Measurements from ENCODE around the gene HINT3. TPM values are rescaled to one million over a fixed set of nuclear protein-coding genes. Genes with fewer than 3 reads are reported as not detected.

The HINT3 gene
- total RNA-seq, 3 donors from 2014 or later: 23.2 to 32.9 (median 23.2) TPM

DNA sequence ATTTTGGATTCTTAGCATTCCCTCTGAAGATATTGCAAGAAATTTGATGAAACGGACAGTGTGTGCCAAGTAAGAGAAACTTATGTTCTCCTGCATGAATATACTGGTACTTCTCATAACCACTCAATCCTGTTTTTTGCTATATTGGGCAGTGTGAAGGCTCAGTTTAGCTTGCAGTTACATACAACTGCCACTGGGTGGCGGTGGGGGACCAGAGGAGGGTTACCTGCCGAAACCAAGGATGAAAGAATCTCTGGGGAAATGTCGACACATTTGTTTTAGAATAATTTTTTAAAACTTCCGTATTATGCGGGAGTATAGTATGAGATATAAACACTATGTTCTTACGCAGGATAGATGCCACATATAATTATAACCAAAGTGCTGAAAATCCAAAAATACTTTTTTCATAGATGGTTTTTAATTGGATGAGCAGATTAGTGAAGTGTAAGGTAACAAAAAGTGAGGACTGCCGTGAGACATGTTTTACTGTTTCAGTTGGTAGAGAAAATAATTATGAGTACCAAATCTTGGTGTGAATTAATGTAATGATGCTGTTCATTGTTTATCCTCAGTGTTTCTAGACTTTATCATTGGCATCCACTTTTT lies 39.5 kb downstream of the HINT3 start:
- intact Hi-C loops (cut with DNase I, micrococcal nuclease): no loop called here
- no peaks in the 10 kb centered on the region for H3K4me1 ChIP-seq (ENCODE audit: low read depth)

DNA sequence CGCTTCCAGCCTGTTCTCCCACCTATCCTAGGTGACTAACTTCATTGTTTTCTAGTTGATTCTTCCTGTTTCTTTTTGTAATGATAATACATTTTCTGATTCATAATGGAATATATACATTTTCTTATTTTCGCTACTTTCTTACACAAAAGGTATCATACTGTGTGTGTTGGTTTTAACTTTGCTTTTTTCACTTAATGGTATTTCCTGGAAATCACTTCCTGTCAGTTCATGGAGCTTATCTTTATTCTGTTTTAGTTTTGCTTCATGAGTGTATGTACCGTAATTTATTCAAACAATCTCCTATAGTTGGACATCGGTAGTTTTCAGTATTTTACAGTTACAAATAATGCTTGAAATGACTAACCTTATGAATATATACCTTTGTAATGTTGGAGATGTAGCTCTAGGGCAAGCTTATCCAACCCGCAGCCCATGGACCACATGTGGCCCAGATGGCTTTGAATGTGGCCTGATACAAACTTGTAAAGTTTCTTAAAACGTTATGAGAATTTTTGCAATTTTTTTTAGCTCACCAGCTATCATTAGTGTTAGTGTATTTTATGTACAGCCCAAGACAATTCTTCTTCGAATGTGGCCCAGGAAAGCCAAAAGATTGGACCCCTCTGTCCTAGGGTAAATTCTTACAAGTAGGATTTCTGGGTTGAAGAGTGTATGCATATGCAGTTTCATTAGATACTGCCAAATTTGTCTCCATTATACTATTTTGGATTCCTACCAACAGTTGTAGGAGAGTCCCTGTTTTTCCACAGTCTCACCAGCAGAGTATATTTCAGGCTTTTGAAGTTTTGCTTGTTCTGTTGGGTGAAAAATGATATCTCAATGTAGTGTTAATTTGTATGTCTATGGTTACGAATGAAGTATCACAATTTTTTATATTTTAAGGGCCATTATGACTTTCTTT lies 46.4 kb downstream of the HINT3 start:
- Histone ChIP-seq H3K36me3 (ENCODE audit: low read depth) (no peaks in the 10 kb centered on the region), H3K4me3 (no peak overlapping the region), H3K4me1 (ENCODE audit: low read depth) (no peaks in the 10 kb centered on the region), H3K9me3 (no peaks in the 10 kb centered on the region)
- intact Hi-C loops (cut with DNase I, micrococcal nuclease): no loop called here
- DNase-seq: no peak
- ATAC-seq: no peak
- TF ChIP-seq, protein P1, sequence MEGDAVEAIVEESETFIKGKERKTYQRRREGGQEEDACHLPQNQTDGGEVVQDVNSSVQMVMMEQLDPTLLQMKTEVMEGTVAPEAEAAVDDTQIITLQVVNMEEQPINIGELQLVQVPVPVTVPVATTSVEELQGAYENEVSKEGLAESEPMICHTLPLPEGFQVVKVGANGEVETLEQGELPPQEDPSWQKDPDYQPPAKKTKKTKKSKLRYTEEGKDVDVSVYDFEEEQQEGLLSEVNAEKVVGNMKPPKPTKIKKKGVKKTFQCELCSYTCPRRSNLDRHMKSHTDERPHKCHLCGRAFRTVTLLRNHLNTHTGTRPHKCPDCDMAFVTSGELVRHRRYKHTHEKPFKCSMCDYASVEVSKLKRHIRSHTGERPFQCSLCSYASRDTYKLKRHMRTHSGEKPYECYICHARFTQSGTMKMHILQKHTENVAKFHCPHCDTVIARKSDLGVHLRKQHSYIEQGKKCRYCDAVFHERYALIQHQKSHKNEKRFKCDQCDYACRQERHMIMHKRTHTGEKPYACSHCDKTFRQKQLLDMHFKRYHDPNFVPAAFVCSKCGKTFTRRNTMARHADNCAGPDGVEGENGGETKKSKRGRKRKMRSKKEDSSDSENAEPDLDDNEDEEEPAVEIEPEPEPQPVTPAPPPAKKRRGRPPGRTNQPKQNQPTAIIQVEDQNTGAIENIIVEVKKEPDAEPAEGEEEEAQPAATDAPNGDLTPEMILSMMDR (IDR thresholded peaks at IDR 0.05): no peak

More for the DNA sequence above, 39.5 kb downstream of the HINT3 start:
- ATAC-seq (peak; percentile 98), DNase-seq (peak; percentile 27 to 78 (median 65))
- no peak overlapping the region for H3K4me3 ChIP-seq
- H3K9me3 ChIP-seq: no peaks in the 10 kb centered on the region
- TF ChIP-seq, protein P1 (IDR thresholded peaks at IDR 0.05): peak; percentile 89
- H3K36me3 ChIP-seq (ENCODE audit: low read depth): no peaks in the 10 kb centered on the region

DNA sequence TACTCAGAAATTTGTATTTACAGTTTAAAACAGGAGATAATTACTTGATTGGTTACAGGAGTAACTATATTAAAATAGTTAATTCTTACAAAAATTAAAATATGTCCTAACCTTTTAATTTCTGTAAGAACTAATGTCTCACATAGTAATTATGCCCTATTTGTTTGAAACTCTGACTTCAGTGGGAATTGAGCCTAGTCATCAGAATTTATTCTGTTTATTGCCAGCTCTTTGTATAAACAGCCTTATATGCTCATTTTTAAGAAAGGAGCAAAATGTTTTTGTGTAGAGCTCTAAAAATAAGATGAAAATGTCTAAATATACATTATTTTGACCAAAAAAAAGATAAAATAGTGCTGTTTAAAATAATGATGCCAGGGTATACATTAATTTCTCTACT lies 51.2 kb downstream of the HINT3 start:
- no peaks in the 10 kb centered on the region for H3K4me1 ChIP-seq (ENCODE audit: low read depth)
- no peak for ATAC-seq
- no peaks in the 10 kb centered on the region for H3K9me3 ChIP-seq
- no peak overlapping the region for H3K4me3 ChIP-seq
- intact Hi-C loops (cut with DNase I, micrococcal nuclease): no loop called here
- H3K36me3 ChIP-seq (ENCODE audit: low read depth): no peaks in the 10 kb centered on the region
- TF ChIP-seq, protein P1 (IDR thresholded peaks at IDR 0.05): no peak
- DNase-seq: no peak

- intact Hi-C loops (cut with DNase I, micrococcal nuclease): no loop called here
- no peak for DNase-seq
- TF ChIP-seq, protein P1 (IDR thresholded peaks at IDR 0.05): no peak
- H3K4me3 ChIP-seq: no peak overlapping the region
- H3K4me1 ChIP-seq (ENCODE audit: low read depth): no peaks in the 10 kb centered on the region
- H3K36me3 ChIP-seq (ENCODE audit: low read depth): no peaks in the 10 kb centered on the region
- H3K9me3 ChIP-seq: no peaks in the 10 kb centered on the region
- no peak for ATAC-seq
These were observed 53.5 kb downstream of the HINT3 start for GRCh38 chr6:126010040-126010439.

GRCh38 chr6:126015863-126016262 lies 59.3 kb downstream of the HINT3 start:
- Histone ChIP-seq H3K36me3 (ENCODE audit: low read depth) (no peaks in the 10 kb centered on the region), H3K9me3 (no peaks in the 10 kb centered on the region), H3K4me1 (ENCODE audit: low read depth) (no peaks in the 10 kb centered on the region), H3K4me3 (no peak overlapping the region)
- DNase-seq: no peak
- TF ChIP-seq, protein P1 (IDR thresholded peaks at IDR 0.05): no peak
- intact Hi-C loops (cut with DNase I, micrococcal nuclease): no loop called here
- ATAC-seq: no peak
